SU-DHL-6 (cell line): ENCODE results near the gene TBC1D1.

Source experiments
- EZH2phosphoT487 ChIP-seq: fragments of 200-600 bp; sonication (generic), shearing (Covaris generic); conservative IDR thresholded peaks from 2 replicates; pipeline ENCODE4 v1.6.1; 2018; ENCODE audit warnings: mild to moderate bottlenecking, antibody characterized with exemption, low read length, moderate library complexity, mixed read lengths
- TF ChIP-seq, protein P1 (sequence below): fragments of 200-600 bp; sonication (generic); IDR thresholded peaks from one replicate; pipeline ENCODE4 v1.5.1; 2017; ENCODE audit warnings: antibody characterized with exemption, mild to moderate bottlenecking, low read length, moderate library complexity; ENCODE audit not compliant: insufficient read depth, poor library complexity, severe bottlenecking

DNA sequence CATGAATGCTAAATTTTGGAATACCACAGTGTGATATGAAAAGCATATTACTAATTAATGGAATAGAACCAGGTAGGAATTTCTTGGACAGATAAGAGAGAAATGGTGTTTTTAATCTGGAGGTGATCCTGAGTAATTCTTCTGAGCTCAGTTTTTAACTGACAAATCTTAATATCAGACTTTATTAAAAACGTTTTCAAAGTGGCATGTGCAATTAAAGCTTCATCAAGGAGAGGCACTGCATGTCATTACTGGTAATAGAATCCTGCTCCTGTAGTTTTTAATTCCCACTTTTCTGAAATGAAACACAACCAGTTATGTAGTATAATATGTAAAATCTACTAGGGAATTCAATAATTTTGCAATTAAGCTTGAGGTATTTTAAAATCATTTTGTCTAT is 62.3 kb downstream of the TBC1D1 start:
- TF ChIP-seq, protein P1, sequence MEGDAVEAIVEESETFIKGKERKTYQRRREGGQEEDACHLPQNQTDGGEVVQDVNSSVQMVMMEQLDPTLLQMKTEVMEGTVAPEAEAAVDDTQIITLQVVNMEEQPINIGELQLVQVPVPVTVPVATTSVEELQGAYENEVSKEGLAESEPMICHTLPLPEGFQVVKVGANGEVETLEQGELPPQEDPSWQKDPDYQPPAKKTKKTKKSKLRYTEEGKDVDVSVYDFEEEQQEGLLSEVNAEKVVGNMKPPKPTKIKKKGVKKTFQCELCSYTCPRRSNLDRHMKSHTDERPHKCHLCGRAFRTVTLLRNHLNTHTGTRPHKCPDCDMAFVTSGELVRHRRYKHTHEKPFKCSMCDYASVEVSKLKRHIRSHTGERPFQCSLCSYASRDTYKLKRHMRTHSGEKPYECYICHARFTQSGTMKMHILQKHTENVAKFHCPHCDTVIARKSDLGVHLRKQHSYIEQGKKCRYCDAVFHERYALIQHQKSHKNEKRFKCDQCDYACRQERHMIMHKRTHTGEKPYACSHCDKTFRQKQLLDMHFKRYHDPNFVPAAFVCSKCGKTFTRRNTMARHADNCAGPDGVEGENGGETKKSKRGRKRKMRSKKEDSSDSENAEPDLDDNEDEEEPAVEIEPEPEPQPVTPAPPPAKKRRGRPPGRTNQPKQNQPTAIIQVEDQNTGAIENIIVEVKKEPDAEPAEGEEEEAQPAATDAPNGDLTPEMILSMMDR = no peak
- no peak for TF ChIP-seq EZH2phosphoT487
